ENCODE data around the gene ITGAE.

GRCh38 chr17:3772764-3773163 is 28.2 kb downstream of the ITGAE start:
- TF ChIP-seq CTCF (IDR thresholded peaks at IDR 0.05): no peak
- no peak for TF ChIP-seq POLR2A (IDR thresholded peaks at IDR 0.05)

All from prostate gland (tissue), 2 donors.